ENCODE results near the gene CACNA1G.
A peak's percentile ranks its signal among the peaks of the same experiment; 100 is the strongest.

Gene CACNA1G

DNA sequence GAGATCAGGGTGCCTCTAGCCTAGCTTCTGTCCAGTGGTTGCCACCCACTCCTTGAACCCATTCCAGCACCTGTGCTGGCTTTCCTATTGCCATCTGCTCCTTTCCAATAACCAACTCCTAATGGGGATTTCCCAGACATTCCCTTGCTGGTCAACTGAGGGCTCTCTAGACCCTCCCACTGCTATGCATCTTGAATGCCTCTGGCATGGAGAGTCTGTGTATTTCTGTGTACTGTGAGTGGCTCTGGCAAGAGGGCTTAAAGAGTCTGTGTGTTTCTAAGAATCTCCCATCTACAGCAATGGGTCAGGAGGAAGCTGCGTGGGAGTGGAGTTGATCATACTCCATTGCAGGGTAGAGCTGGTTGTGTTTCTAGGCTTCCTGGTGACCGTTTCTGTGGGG is 39.0 kb upstream of the CACNA1G start:
- no peaks in the 10 kb centered on the region for H3K4me1 ChIP-seq (ENCODE audit: control insufficient read depth, insufficient read depth, low read length)
- no peak overlapping the region for H3K9ac ChIP-seq (ENCODE audit: low read depth, low read length)

DNA sequence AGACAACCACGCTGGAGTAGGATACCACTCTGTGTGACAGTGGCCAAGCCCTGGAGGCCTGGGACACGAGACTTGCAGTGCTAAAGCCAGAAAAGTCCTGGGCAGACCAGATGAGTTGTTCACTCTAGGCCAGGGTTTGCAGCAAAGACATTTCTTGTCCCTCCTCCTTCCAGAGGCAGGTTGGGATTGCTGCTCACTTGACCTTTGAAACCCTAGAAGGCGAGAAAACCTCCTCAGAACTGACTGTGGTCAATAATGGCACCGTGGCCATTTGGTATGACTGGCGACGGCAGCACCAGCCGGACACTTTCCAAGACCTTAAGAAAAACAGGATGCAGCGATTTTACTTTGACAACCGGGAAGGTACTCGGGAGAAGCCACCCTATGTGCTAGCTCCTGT is 37.7 kb upstream of the CACNA1G start:
- Histone ChIP-seq H3K9me3 (ENCODE audit: control insufficient read depth, insufficient read depth, low read length) (no peaks in the 10 kb centered on the region), H3K9ac (ENCODE audit: low read depth, low read length) (no peak overlapping the region), H3K4me3 (ENCODE audit: low read depth, low read length) (no peak overlapping the region), H3K27me3 (ENCODE audit: control insufficient read depth, insufficient read depth, low read length) (no peaks in the 10 kb centered on the region), H3K4me1 (ENCODE audit: control insufficient read depth, insufficient read depth, low read length) (no peaks in the 10 kb centered on the region), H3K27ac (ENCODE audit: low read depth, low read length) (no peak overlapping the region), H3K36me3 (ENCODE audit: control insufficient read depth, insufficient read depth, low read length) (no peaks in the 10 kb centered on the region)

More for the DNA sequence above, 39.0 kb upstream of the CACNA1G start:
- Histone ChIP-seq H3K4me3 (ENCODE audit: low read depth, low read length) (no peak overlapping the region), H3K36me3 (ENCODE audit: control insufficient read depth, insufficient read depth, low read length) (no peaks in the 10 kb centered on the region), H3K27ac (ENCODE audit: low read depth, low read length) (no peak overlapping the region), H3K27me3 (ENCODE audit: control insufficient read depth, insufficient read depth, low read length) (no peaks in the 10 kb centered on the region; the same call in 1 of the 2 replicates), H3K9me3 (ENCODE audit: control insufficient read depth, insufficient read depth, low read length) (no peaks in the 10 kb centered on the region)

DNA sequence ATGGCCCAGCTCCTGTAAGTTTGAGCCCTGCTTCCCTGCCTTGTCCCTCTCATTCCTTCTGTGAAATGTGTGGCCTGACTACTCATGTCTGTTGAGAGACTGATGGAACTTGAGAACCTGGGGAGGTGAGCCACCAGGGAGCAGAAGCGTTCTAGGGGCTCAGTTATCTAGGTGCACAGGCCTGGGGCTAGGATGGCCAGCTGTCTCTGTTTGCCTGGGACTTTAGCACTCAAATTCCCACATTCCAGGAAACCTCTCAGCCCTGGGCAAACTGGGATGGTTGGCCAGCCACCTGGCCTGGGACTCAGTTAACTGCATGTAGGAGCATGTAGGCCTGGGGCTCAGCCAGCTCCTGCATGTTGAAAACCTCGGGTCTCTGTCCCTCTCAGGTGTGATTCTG is 37.3 kb upstream of the CACNA1G start:
- no peak overlapping the region for H3K27ac ChIP-seq (ENCODE audit: low read depth, low read length)
- no peaks in the 10 kb centered on the region for H3K27me3 ChIP-seq (ENCODE audit: control insufficient read depth, insufficient read depth, low read length)
- H3K9ac ChIP-seq (ENCODE audit: low read depth, low read length) = no peak overlapping the region
- no peak overlapping the region for H3K4me3 ChIP-seq (ENCODE audit: low read depth, low read length)
- H3K36me3 ChIP-seq (ENCODE audit: control insufficient read depth, insufficient read depth, low read length) = no peaks in the 10 kb centered on the region
- no peaks in the 10 kb centered on the region for H3K4me1 ChIP-seq (ENCODE audit: control insufficient read depth, insufficient read depth, low read length)
- no peaks in the 10 kb centered on the region for H3K9me3 ChIP-seq (ENCODE audit: control insufficient read depth, insufficient read depth, low read length)

DNA sequence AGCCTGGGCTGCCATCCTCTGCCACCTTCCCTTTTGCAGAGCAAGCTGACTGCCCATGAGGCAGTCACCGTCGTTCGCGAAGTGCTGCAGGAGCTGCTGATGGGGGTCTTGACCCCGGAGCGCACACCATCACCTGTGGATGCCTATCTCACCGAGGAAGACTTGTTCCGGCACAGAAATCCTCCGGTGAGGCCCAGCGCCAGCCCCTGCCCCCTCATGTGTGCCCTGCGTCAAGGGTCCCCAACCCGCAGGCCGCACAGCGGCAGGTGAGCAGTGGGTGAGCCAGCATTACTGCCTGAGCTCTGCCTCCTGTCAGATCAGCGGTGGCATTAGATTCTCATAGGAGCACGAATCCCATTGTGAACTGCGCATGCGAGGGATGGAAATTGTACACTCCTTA is 35.7 kb upstream of the CACNA1G start:
- no peaks in the 10 kb centered on the region for H3K36me3 ChIP-seq (ENCODE audit: control insufficient read depth, insufficient read depth, low read length)
- no peak overlapping the region for H3K27ac ChIP-seq (ENCODE audit: low read depth, low read length)
- no peak overlapping the region for H3K4me3 ChIP-seq (ENCODE audit: low read depth, low read length)
- H3K4me1 ChIP-seq (ENCODE audit: control insufficient read depth, insufficient read depth, low read length) = no peaks in the 10 kb centered on the region
- no peak overlapping the region for H3K9ac ChIP-seq (ENCODE audit: low read depth, low read length)
- no peaks in the 10 kb centered on the region for H3K9me3 ChIP-seq (ENCODE audit: control insufficient read depth, insufficient read depth, low read length)
- no peaks in the 10 kb centered on the region; the same call in 1 of the 2 replicates for H3K27me3 ChIP-seq (ENCODE audit: control insufficient read depth, insufficient read depth, low read length)

DNA sequence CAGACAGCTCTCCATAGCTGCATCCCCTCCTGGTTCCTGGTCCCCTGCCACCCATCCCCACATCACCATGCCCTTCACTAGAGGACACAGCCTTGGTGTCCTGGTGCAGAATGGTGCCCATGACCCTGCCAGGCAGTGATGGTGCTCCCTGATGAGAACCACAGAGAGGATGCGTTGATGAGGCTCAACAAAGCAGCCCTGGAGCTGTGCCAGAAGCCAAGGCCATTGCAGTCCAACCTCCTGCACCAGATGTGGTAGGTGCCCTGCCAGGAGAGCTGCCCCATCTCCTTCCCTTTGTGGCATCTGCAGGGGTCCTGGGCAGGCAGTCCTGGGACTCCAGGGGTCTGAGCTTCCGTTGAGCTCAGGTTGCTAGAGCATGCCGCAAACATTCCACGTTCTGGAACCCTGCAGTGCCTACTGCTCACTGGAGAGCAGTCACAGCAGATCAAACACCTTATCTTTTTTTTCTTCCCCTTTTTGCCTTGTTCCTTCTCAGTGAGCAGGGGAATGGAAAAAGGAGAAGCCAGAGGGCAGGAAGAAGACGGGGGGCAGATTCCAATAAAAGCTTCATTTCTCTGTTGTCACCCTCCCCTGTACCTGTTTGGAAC is 33.3 kb upstream of the CACNA1G start:
- no peaks in the 10 kb centered on the region for H3K9me3 ChIP-seq (ENCODE audit: control insufficient read depth, insufficient read depth, low read length)
- no peak overlapping the region for H3K4me3 ChIP-seq (ENCODE audit: low read depth, low read length)
- peaks cover 12% of the 10 kb centered on the region for H3K27me3 ChIP-seq (ENCODE audit: control insufficient read depth, insufficient read depth, low read length)
- H3K4me1 ChIP-seq (ENCODE audit: control insufficient read depth, insufficient read depth, low read length) = peaks cover 6% of the 10 kb centered on the region
- H3K36me3 ChIP-seq (ENCODE audit: control insufficient read depth, insufficient read depth, low read length) = no peaks in the 10 kb centered on the region
- H3K9ac ChIP-seq (ENCODE audit: low read depth, low read length) = no peak overlapping the region
- no peak overlapping the region for H3K27ac ChIP-seq (ENCODE audit: low read depth, low read length)

DNA sequence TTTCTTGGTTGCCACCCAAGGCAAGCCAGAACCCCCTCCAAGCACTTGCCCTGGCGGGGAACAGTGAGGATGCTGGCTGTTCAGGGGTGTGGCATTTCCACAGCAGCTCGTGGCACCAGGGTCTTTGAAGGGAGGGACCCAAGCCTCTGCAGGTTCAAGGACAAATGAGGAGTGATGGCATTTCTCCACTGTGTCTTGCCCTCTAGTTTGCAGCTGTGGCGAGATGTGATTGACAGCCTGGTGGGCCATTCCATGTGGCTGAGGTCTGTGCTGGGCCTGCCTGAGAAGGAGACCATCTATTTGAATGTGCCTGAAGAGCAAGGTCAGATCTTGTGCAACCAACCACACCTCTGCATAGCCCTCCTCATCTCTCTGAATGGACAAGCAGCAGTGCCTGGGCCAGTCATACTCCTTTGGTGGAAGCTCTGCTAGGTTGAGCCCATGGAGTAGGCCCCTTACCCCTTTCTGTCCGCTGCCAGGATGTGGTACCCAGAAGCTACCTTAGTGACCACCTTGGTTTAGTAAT is 32.5 kb upstream of the CACNA1G start:
- H3K27me3 ChIP-seq (ENCODE audit: control insufficient read depth, insufficient read depth, low read length) = peaks cover 20% of the 10 kb centered on the region
- H3K9ac ChIP-seq (ENCODE audit: low read depth, low read length) = no peak overlapping the region
- H3K4me3 ChIP-seq (ENCODE audit: low read depth, low read length) = no peak overlapping the region
- no peaks in the 10 kb centered on the region for H3K36me3 ChIP-seq (ENCODE audit: control insufficient read depth, insufficient read depth, low read length)
- H3K27ac ChIP-seq (ENCODE audit: low read depth, low read length) = no peak overlapping the region
- no peaks in the 10 kb centered on the region for H3K9me3 ChIP-seq (ENCODE audit: control insufficient read depth, insufficient read depth, low read length)
- peaks cover 7% of the 10 kb centered on the region for H3K4me1 ChIP-seq (ENCODE audit: control insufficient read depth, insufficient read depth, low read length)

DNA sequence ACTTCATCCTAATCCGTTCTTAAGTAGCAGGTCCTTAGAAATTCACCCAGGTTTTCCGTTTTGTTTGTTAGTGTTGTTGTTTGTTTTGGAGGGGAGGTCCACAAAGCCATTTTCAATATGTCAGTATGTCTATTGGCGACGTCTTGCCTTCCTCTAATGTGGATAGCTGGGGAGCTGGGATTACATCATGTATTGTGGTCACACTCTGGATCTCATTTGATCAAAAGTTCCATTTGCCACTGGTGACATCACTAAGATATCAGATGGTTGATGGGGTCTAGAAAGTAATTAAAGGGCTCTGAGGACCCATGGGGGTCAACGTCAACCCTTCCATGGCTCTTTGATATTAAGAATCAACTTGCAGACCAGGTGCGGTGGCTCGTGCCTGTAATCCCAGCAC is 30.7 kb upstream of the CACNA1G start:
- peaks cover 16% of the 10 kb centered on the region for H3K4me1 ChIP-seq (ENCODE audit: control insufficient read depth, insufficient read depth, low read length)
- no peak overlapping the region for H3K9ac ChIP-seq (ENCODE audit: low read depth, low read length)
- H3K9me3 ChIP-seq (ENCODE audit: control insufficient read depth, insufficient read depth, low read length) = no peaks in the 10 kb centered on the region
- H3K27me3 ChIP-seq (ENCODE audit: control insufficient read depth, insufficient read depth, low read length) = peaks cover 36% of the 10 kb centered on the region
- H3K36me3 ChIP-seq (ENCODE audit: control insufficient read depth, insufficient read depth, low read length) = no peaks in the 10 kb centered on the region
- no peak overlapping the region for H3K27ac ChIP-seq (ENCODE audit: low read depth, low read length)
- no peak overlapping the region for H3K4me3 ChIP-seq (ENCODE audit: low read depth, low read length)

DNA sequence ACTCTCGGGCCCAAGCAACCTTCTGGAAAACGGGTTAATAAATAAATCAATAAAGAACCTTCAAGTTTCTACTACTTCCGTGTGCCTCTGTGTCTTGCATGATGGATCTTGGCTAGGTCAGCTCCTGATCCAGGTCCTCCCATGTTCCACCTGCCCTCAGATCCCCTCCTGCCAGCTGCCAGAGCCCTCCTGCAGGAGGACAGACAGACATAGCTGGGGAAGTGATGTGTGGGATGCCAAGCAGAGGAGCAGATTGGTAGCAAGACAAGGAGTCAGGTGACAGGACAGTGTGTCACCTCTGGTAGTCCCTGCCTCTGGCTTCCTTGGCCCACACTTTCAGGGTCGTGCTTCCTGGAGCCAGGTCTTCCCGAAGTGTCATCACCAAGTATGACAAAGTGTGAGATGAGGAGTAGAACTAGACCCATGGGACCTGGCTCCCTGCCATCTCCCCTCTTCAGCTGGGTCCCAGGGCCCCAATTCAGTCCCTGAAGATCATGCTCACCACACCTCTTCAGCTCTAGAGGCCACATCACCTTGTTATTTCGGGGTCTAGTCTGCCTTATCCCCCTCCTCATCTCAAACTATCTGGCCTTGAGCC is 29.0 kb upstream of the CACNA1G start:
- peaks cover 36% of the 10 kb centered on the region for H3K27me3 ChIP-seq (ENCODE audit: control insufficient read depth, insufficient read depth, low read length)
- no peak overlapping the region for H3K9ac ChIP-seq (ENCODE audit: low read depth, low read length)
- H3K27ac ChIP-seq (ENCODE audit: low read depth, low read length) = no peak overlapping the region
- H3K36me3 ChIP-seq (ENCODE audit: control insufficient read depth, insufficient read depth, low read length) = no peaks in the 10 kb centered on the region
- peaks cover 16% of the 10 kb centered on the region for H3K4me1 ChIP-seq (ENCODE audit: control insufficient read depth, insufficient read depth, low read length)
- H3K4me3 ChIP-seq (ENCODE audit: low read depth, low read length) = no peak overlapping the region
- no peaks in the 10 kb centered on the region for H3K9me3 ChIP-seq (ENCODE audit: control insufficient read depth, insufficient read depth, low read length)

DNA sequence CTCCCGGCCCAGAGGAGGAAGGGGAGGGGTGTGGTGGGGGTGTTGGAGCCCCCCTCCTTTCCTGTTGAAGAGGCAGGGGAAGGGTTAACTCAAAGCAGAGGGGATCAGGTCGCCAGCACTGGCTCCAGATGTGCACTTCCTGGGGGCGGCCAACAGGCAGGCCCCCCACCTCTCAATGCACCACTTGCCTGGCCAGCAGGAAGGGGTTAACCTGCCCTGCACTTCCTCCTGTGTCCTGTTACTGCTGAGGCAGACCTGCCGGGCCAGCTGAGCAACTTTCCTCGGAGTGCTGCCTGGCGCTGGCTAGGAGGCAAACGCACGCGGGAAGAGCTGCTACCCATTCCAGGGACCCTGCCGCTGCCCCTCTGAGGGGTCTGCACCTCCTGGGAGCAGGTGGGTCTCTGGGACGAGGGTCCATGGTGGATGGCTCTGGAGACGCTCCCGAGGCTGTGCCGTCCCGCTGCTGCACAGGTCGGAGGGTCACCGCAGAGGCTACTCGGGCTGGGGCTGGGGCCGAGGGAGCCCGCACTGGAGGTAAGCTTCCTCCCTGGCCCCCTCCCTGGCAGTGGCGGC is 28.0 kb upstream of the CACNA1G start, which contains the start of gene EPN3:
TSS of gene EPN3 (plus strand) at position 284 of the 573 bp plus-strand sequence. CDS start 3,822 bp downstream, outside the sequence.
- Histone ChIP-seq H3K27ac (ENCODE audit: low read depth, low read length) (no peak within 1 kb of the TSS), H3K27me3 (ENCODE audit: control insufficient read depth, insufficient read depth, low read length) (peaks cover 36% of the 10 kb centered on the region), H3K9me3 (ENCODE audit: control insufficient read depth, insufficient read depth, low read length) (no peaks in the 10 kb centered on the region), H3K4me1 (ENCODE audit: control insufficient read depth, insufficient read depth, low read length) (peaks cover 16% of the 10 kb centered on the region), H3K36me3 (ENCODE audit: control insufficient read depth, insufficient read depth, low read length) (no peaks in the 10 kb centered on the region; the same call in 1 of the 2 replicates), H3K4me3 (ENCODE audit: low read depth, low read length) (peak within 1 kb of the TSS; percentile 66), H3K9ac (ENCODE audit: low read depth, low read length) (no peak within 1 kb of the TSS)

DNA sequence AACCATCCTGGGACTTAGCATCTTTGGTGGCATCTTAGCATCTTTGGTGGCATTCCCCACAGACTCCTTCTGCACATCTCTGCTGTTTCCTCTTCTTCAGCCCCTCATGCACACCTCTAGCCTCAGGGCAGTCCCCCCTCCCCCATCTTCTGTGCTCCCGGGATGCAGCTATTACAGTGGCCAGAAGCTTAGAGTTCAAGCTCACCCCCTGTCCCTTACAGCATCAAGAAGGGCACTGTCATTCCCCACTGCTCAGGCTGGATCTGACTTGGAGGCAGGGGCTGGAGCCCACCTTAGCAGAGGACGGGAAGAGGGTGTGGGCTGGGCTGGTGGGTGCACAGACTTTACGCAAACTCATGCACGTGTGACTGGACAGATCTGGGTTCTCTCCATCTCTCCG is 27.3 kb upstream of the CACNA1G start:
- Histone ChIP-seq H3K27me3 (ENCODE audit: control insufficient read depth, insufficient read depth, low read length) (peaks cover 36% of the 10 kb centered on the region), H3K9me3 (ENCODE audit: control insufficient read depth, insufficient read depth, low read length) (no peaks in the 10 kb centered on the region), H3K4me3 (ENCODE audit: low read depth, low read length) (peak overlapping the region; percentile 66), H3K9ac (ENCODE audit: low read depth, low read length) (no peak overlapping the region), H3K36me3 (ENCODE audit: control insufficient read depth, insufficient read depth, low read length) (no peaks in the 10 kb centered on the region; the same call in 1 of the 2 replicates), H3K27ac (ENCODE audit: low read depth, low read length) (no peak overlapping the region), H3K4me1 (ENCODE audit: control insufficient read depth, insufficient read depth, low read length) (peaks cover 16% of the 10 kb centered on the region)

DNA sequence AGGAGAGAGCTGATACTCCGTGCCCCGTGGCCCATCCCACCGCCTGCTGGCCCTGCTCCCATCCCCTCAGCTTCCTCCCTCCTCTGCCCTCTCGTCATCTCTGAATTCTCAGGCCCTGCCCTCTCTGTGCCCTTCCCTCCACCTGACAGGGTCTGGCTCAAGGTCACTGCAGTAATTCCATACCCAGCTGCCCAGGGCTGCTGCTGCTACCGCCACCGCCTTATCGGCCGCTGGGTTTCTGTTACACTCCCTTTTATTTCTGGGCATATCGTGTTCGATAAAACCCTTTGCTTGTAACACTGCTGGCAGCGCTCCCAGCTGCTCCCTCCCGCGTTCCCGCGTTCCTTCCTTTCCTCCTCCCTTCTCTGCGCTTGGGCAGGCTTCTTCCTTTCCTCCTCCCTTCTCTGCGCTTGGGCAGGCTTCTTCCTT is 26.8 kb upstream of the CACNA1G start:
- Histone ChIP-seq H3K27ac (ENCODE audit: low read depth, low read length) (no peak overlapping the region), H3K27me3 (ENCODE audit: control insufficient read depth, insufficient read depth, low read length) (peaks cover 36% of the 10 kb centered on the region), H3K4me3 (ENCODE audit: low read depth, low read length) (peak overlapping the region; percentile 66), H3K4me1 (ENCODE audit: control insufficient read depth, insufficient read depth, low read length) (peaks cover 16% of the 10 kb centered on the region), H3K9me3 (ENCODE audit: control insufficient read depth, insufficient read depth, low read length) (no peaks in the 10 kb centered on the region), H3K36me3 (ENCODE audit: control insufficient read depth, insufficient read depth, low read length) (no peaks in the 10 kb centered on the region; the same call in 1 of the 2 replicates), H3K9ac (ENCODE audit: low read depth, low read length) (no peak overlapping the region)
